Fibroblast of villous mesenchyme (primary cell): ENCODE measurements around the gene PGRMC1. TPM values are rescaled to one million over a fixed set of nuclear protein-coding genes. Genes with fewer than 3 reads are reported as not detected.

Source experiments
- DNase-seq: peaks from one replicate; pipeline ENCODE4 v3.0.0-alpha.2; 2010; ENCODE audit warnings: low read depth
- H3K4me3 ChIP-seq: 2 replicates; pipeline ENCODE4 v1.5.1; 2011; ENCODE audit warnings: low read depth, mild to moderate bottlenecking, low read length
- total RNA-seq: library from RNA; depleted of rRNA; stranded (reverse); fragments of >200 nt; gene quantifications from 2 replicates; pipeline ENCODE4 v1.2.3, GENCODE V29; 2012
- TF ChIP-seq, protein P1 (sequence below): IDR thresholded peaks from 2 replicates; pipeline ENCODE4 v1.5.1; 2012; ENCODE audit warnings: low read depth, mild to moderate bottlenecking, low read length; ENCODE audit not compliant: insufficient read depth

PGRMC1 gene
- total RNA-seq, 1 donor = 202 TPM

- TF ChIP-seq, protein P1, sequence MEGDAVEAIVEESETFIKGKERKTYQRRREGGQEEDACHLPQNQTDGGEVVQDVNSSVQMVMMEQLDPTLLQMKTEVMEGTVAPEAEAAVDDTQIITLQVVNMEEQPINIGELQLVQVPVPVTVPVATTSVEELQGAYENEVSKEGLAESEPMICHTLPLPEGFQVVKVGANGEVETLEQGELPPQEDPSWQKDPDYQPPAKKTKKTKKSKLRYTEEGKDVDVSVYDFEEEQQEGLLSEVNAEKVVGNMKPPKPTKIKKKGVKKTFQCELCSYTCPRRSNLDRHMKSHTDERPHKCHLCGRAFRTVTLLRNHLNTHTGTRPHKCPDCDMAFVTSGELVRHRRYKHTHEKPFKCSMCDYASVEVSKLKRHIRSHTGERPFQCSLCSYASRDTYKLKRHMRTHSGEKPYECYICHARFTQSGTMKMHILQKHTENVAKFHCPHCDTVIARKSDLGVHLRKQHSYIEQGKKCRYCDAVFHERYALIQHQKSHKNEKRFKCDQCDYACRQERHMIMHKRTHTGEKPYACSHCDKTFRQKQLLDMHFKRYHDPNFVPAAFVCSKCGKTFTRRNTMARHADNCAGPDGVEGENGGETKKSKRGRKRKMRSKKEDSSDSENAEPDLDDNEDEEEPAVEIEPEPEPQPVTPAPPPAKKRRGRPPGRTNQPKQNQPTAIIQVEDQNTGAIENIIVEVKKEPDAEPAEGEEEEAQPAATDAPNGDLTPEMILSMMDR = no peak
- H3K4me3 ChIP-seq = no peak overlapping the region
- no peak for DNase-seq
These were observed 4.1 kb upstream of the PGRMC1 start for GRCh38 chrX:119231936-119232445.

- H3K4me3 ChIP-seq = no peak overlapping the region
- TF ChIP-seq, protein P1 = no peak
These were observed 1.0 kb upstream of the PGRMC1 start for GRCh38 chrX:119235051-119235511.

GRCh38 chrX:119236623-119237561, 807 bp downstream of the PGRMC1 start:
- peak; percentile 54 for DNase-seq
- TF ChIP-seq, protein P1 = no peak
- peak overlapping the region; percentile 83 for H3K4me3 ChIP-seq

More at GRCh38 chrX:119235051-119235511, 1.0 kb upstream of the PGRMC1 start:
- DNase-seq = no peak

GRCh38 chrX:119237562-119237942, 1.5 kb downstream of the PGRMC1 start:
- no peak for DNase-seq
- H3K4me3 ChIP-seq = peak overlapping the region; percentile 83
- TF ChIP-seq, protein P1 = no peak

GRCh38 chrX:119238557-119238956, 2.5 kb downstream of the PGRMC1 start:
- TF ChIP-seq, protein P1 = no peak
- peak overlapping the region; percentile 15 for H3K4me3 ChIP-seq
- no peak for DNase-seq

DNA sequence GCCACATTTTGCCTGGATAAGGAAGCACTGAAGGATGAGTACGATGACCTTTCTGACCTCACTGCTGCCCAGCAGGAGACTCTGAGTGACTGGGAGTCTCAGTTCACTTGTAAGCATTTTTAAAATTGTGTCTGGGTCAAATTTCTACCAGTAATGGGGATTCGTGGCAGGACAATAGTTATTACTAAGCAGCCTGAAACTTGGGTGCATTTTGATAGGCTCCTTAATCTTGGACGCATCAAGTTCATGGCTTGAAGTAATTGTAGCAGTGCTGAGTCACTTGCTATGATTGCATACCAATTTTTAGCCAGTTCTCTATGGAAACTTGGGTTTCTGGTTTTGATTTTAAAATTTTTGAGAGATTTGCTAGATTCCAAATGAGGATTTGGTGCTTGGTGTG, 4.3 kb downstream of the PGRMC1 start:
- TF ChIP-seq, protein P1 = no peak
- no peak overlapping the region for H3K4me3 ChIP-seq
- peak; percentile 45 for DNase-seq
